ENCODE measurements around the gene TTC12. TPM values are rescaled to one million over a fixed set of nuclear protein-coding genes. Genes with fewer than 3 reads are reported as not detected.

Gene TTC12
- total and polyA plus RNA-seq, 2 of the 4 experiments (the other 2 are of a cell fraction), result 10.0 to 14.7 TPM

DNA sequence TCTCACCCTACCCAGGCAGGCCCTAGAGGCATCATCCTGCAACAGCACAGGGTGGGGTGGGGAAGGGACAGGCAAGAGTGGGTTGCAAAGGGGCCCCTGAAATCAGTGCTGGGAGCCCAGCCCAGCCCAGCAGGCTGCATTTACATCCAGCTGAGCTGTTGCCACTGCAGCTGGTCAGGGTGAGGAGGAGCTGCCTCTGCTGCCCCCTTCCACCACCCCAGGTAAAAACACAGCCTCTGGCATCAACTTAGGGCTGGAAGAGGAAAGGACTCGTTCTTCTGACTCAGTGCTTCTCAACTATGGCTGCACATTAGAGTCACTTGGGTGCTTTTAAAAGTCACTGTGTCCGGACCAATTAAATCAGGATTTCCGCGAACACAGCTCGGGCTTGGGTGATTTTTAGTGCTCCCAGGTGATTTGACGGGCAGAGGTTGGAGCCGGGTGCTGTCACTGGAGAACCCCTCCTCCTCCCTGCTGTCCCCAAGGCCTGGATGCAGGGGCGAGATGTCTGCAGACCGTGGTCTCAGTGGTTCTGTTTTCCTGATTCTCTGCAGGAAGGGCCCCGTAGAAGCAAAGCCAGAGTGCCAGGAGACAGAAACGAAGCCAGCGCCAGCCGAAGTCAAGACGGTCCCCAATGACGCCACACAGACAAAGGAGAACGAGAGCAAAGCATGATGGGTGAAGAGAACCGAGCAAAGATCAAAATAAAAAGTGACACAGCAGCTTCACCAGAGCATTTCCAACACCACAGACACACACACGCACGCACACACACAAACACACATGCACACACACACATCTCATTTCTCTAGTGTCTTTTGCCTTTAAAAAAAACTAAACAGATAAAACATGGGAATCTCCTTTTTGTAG, 39.4 kb upstream of the TTC12 start:
- 92% methylated on average over 7 of the region's 19 CpGs; no CpG with 5 or more reads in 1 of the 2 experiments for WGBS, 2 experiments (ENCODE audit: extremely low coverage in 2 of 2, insufficient read length in 1 of 2)
- Histone ChIP-seq H3K18ac (ENCODE audit: low read depth, low read length) (no peak overlapping the region), H2AK9ac (replicated peaks; ENCODE audit: low read depth, low read length, poor library complexity) (no peak overlapping the region), H3K4me3 (ENCODE audit: insufficient read depth, low read depth, low read length) (no peak overlapping the region), H3K36me3 (ENCODE audit: control insufficient read depth, insufficient read depth, low read length) (no peaks in the 10 kb centered on the region), H4K8ac (ENCODE audit: low read depth in 2 of 2, low read length in 2 of 2) (no peak overlapping the region), H2AK5ac (ENCODE audit: low read depth, low read length) (no peak overlapping the region), H3K4me1 (ENCODE audit: control insufficient read depth, insufficient read depth, low read length) (no peaks in the 10 kb centered on the region), H3K9me3 (ENCODE audit: control insufficient read depth, insufficient read depth, low read length) (no peaks in the 10 kb centered on the region), H4K20me1 (ENCODE audit: insufficient read depth, low read length) (no peaks in the 10 kb centered on the region), H3K27ac (ENCODE audit: insufficient read depth, low read length) (no peak overlapping the region), H2BK5ac (ENCODE audit: low read depth, low read length, poor library complexity, severe bottlenecking) (no peak overlapping the region), H2AFZ (replicated peaks; ENCODE audit: low read length, poor library complexity) (no peak overlapping the region), H2BK20ac (ENCODE audit: low read depth, low read length) (no peak overlapping the region), H4K5ac (ENCODE audit: low read depth, low read length) (no peak overlapping the region), H3K4ac (ENCODE audit: low read depth, low read length) (no peak overlapping the region), H3K56ac (ENCODE audit: extremely low read depth, insufficient read depth, low read length) (no peak overlapping the region), H2BK120ac (ENCODE audit: low read depth, low read length) (no peak overlapping the region), H2BK15ac (ENCODE audit: low read depth, low read length) (no peak overlapping the region), H3K9me1 (ENCODE audit: insufficient read depth, low read length) (no peaks in the 10 kb centered on the region; the same call in 1 of the 2 replicates), H4K91ac (ENCODE audit: insufficient read depth, low read depth, low read length) (no peak overlapping the region), H3K14ac (replicated peaks; ENCODE audit: low read depth, low read length) (no peak overlapping the region), H3K4me2 (ENCODE audit: low read depth, low read length) (no peak overlapping the region), H3K79me1 (ENCODE audit: low read depth in 1 of 2, low read length in 2 of 2) (no peaks in the 10 kb centered on the region), H3K23ac (ENCODE audit: low read depth, low read length) (no peak overlapping the region), H3K9ac (ENCODE audit: low read depth, low read length) (no peak overlapping the region), H3K27me3 (ENCODE audit: control insufficient read depth, insufficient read depth, low read length) (no peaks in the 10 kb centered on the region; the same call in 1 of the 2 replicates)
- POLR2A ChIA-PET (ENCODE audit: unreplicated experiment), result no interaction called here
- no peak for ATAC-seq (ENCODE audit: low read depth)
- dilution Hi-C loops (cut with HindIII; ENCODE audit: low sequenced_read_pairs, unreplicated experiment) (no loop called here), in situ Hi-C loops (cut with MboI; ENCODE audit: low sequenced_read_pairs) (loop anchor here (25.0 kb wide), 1 partner anchor 1163 kb away; no protein-coding TSS in a partner anchor), intact Hi-C loops (cut with micrococcal nuclease) (no loop called here)
- CTCF ChIA-PET, result interaction anchor here (0.5 to 1.6 kb wide), 2 partner anchors 23 to 995 kb away, joined by 3 to 11 read pairs; no protein-coding TSS in a partner anchor
- no peak for DNase-seq
- no TSS peak for BruUV-seq (replicated peaks)
- TF ChIP-seq RAD21 (IDR thresholded peaks at IDR 0.05; ENCODE audit: low read length) (no peak), SMC3 (IDR thresholded peaks at IDR 0.05; ENCODE audit: low read depth, low read length) (no peak), RFX5 (IDR thresholded peaks at IDR 0.05; ENCODE audit: low read depth, low read length) (no peak), NFE2L2 (IDR thresholded peaks at IDR 0.05; ENCODE audit: low read depth, low read length) (no peak), FOS (IDR thresholded peaks at IDR 0.05; ENCODE audit: low read depth, low read length) (no peak), MAZ (IDR thresholded peaks at IDR 0.05; ENCODE audit: borderline replicate concordance, low read depth, low read length) (no peak), MXI1 (IDR thresholded peaks at IDR 0.05; ENCODE audit: borderline replicate concordance, low read depth, low read length) (no peak), BHLHE40 (IDR thresholded peaks at IDR 0.05; ENCODE audit: low read depth, low read length) (no peak), CEBPB (IDR thresholded peaks at IDR 0.05; ENCODE audit: low read depth, low read length) (no peak), CHD1 (IDR thresholded peaks at IDR 0.05; ENCODE audit: low read depth, low read length) (no peak), POLR2A (IDR thresholded peaks at IDR 0.05; ENCODE audit: low read depth, low read length) (no peak), RCOR1 (IDR thresholded peaks at IDR 0.05; ENCODE audit: insufficient replicate concordance, low read length) (no peak), MAFK (IDR thresholded peaks at IDR 0.05; ENCODE audit: low read depth, low read length) (no peak)
- TF ChIP-seq, protein P1, sequence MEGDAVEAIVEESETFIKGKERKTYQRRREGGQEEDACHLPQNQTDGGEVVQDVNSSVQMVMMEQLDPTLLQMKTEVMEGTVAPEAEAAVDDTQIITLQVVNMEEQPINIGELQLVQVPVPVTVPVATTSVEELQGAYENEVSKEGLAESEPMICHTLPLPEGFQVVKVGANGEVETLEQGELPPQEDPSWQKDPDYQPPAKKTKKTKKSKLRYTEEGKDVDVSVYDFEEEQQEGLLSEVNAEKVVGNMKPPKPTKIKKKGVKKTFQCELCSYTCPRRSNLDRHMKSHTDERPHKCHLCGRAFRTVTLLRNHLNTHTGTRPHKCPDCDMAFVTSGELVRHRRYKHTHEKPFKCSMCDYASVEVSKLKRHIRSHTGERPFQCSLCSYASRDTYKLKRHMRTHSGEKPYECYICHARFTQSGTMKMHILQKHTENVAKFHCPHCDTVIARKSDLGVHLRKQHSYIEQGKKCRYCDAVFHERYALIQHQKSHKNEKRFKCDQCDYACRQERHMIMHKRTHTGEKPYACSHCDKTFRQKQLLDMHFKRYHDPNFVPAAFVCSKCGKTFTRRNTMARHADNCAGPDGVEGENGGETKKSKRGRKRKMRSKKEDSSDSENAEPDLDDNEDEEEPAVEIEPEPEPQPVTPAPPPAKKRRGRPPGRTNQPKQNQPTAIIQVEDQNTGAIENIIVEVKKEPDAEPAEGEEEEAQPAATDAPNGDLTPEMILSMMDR (conservative IDR thresholded peaks at IDR 0.05; ENCODE audit: low read depth, low read length), result no peak
- TF ChIP-seq, protein P2, sequence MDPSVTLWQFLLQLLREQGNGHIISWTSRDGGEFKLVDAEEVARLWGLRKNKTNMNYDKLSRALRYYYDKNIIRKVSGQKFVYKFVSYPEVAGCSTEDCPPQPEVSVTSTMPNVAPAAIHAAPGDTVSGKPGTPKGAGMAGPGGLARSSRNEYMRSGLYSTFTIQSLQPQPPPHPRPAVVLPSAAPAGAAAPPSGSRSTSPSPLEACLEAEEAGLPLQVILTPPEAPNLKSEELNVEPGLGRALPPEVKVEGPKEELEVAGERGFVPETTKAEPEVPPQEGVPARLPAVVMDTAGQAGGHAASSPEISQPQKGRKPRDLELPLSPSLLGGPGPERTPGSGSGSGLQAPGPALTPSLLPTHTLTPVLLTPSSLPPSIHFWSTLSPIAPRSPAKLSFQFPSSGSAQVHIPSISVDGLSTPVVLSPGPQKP (IDR thresholded peaks at IDR 0.05; ENCODE audit: borderline replicate concordance, low read depth, low read length), result no peak

Measured in IMR-90 (cell line).